22Rv1 (cell line): ENCODE measurements around the gene KPNA4.

Source experiments
- ZFX ChIP-seq: fragments of 450-650 bp; IDR thresholded peaks from 2 replicates; pipeline ENCODE4 v1.6.1; 2017; ENCODE audit warnings: antibody characterized with exemption, borderline replicate concordance
- TF ChIP-seq, protein P1 (sequence below): fragments of 450-650 bp; IDR thresholded peaks from 2 replicates; pipeline ENCODE4 v1.5.1; 2017; ENCODE audit warnings: mild to moderate bottlenecking

DNA sequence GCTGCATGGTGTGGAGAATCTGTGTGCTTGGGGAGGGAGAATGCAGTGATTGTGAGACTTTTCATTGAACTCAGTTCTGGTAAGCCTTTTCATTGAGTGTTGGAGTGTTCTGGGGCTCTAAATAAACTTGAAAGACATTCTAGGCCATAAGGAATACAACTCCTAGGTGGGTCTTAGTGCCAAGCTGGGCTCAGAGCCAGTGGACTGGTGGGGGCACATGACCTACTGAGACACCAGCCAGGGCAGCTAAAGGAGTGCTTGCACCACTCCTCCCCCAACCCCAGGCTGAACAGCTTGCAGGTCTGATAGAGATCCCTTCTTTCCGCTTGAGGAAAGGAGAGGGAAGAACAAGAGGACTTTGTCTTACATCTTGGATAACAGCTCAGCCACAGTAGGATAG, 21.7 kb upstream of the KPNA4 start:
- TF ChIP-seq, protein P1, sequence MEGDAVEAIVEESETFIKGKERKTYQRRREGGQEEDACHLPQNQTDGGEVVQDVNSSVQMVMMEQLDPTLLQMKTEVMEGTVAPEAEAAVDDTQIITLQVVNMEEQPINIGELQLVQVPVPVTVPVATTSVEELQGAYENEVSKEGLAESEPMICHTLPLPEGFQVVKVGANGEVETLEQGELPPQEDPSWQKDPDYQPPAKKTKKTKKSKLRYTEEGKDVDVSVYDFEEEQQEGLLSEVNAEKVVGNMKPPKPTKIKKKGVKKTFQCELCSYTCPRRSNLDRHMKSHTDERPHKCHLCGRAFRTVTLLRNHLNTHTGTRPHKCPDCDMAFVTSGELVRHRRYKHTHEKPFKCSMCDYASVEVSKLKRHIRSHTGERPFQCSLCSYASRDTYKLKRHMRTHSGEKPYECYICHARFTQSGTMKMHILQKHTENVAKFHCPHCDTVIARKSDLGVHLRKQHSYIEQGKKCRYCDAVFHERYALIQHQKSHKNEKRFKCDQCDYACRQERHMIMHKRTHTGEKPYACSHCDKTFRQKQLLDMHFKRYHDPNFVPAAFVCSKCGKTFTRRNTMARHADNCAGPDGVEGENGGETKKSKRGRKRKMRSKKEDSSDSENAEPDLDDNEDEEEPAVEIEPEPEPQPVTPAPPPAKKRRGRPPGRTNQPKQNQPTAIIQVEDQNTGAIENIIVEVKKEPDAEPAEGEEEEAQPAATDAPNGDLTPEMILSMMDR, result no peak
- TF ChIP-seq ZFX, result no peak
